H1 (cell line): Measurements from ENCODE around the gene TBC1D17. TPM values are rescaled to one million over a fixed set of nuclear protein-coding genes. Genes with fewer than 3 reads are reported as not detected.

Source experiments
- CTCF ChIA-PET: fragments of 300-600 bp; sonication (Branson Sonifier 250); formaldehyde crosslinking; loops from one replicate; lab custom pipeline; 2021; ENCODE audit not compliant: partially characterized antibody; lab: Charles Lee
- POLR2A ChIA-PET: fragments of 300-600 bp; sonication (Branson Sonifier 250); formaldehyde crosslinking; loops from one replicate; lab custom pipeline; 2021; ENCODE audit warnings: inconsistent platforms; ENCODE audit not compliant: partially characterized antibody; lab: Charles Lee
- DNase-seq, 2 experiments: peaks; one replicate each; pipeline versions ENCODE4 v3.0.0 to v3.0.0-alpha.2; 2010 to 2022; ENCODE audit warnings: low spot score in 2 of 2, low read depth in 1 of 2, mixed read lengths in 1 of 2
- FAIRE-seq: peaks from 2 replicates; lab custom pipeline; 2011; peaks lifted over from hg19 to GRCh38; lab: Jason Lieb, UNC
- H2AFZ ChIP-seq: 2 replicates; pipeline ENCODE4 v1.8.1; 2012; ENCODE audit warnings: low read length, inconsistent platforms
- H2AK5ac ChIP-seq: 2 replicates; pipeline ENCODE4 v1.6.1; 2013; ENCODE audit warnings: low read depth, low read length
- H2BK120ac ChIP-seq: replicated peaks from 2 replicates; pipeline ENCODE3; 2013; ENCODE audit warnings: low read depth, low read length, inconsistent platforms
- H2BK12ac ChIP-seq: 2 replicates; pipeline ENCODE4 v1.6.1; 2013; ENCODE audit warnings: low read depth, low read length
- H2BK15ac ChIP-seq: 2 replicates; pipeline ENCODE4 v1.6.1; 2013; ENCODE audit warnings: low read length
- H2BK20ac ChIP-seq: 2 replicates; pipeline ENCODE4 v1.6.1; 2013; ENCODE audit warnings: low read length
- H2BK5ac ChIP-seq: 2 replicates; pipeline ENCODE4 v1.6.1; 2013; ENCODE audit warnings: low read depth, low read length
- H3K14ac ChIP-seq: 2 replicates; pipeline ENCODE4 v1.6.1; 2013; ENCODE audit warnings: inconsistent platforms; ENCODE audit not compliant: insufficient read length
- H3K18ac ChIP-seq: 2 replicates; pipeline ENCODE4 v1.6.1; 2013; ENCODE audit warnings: low read length; ENCODE audit errors: extremely low read depth
- H3K23ac ChIP-seq: 2 replicates; pipeline ENCODE4 v1.6.1; 2013; ENCODE audit warnings: inconsistent platforms; ENCODE audit not compliant: insufficient read length
- H3K23me2 ChIP-seq: 2 replicates; pipeline ENCODE4 v1.6.1; 2013; ENCODE audit warnings: low read depth, low read length
- H3K27ac ChIP-seq: 2 replicates; pipeline ENCODE4 v1.6.1; 2011; ENCODE audit warnings: low read depth, low read length, inconsistent platforms
- H3K27me3 ChIP-seq, 4 experiments: replicated peaks in 1 of 4; 1 replicate in 1 of 4; 2 replicates in 3 of 4; pipeline versions ENCODE4 v1.6.1 to v1.8.1; 2011 to 2013; ENCODE audit warnings: low read length in 3 of 4, mild to moderate bottlenecking in 3 of 4, inconsistent platforms in 2 of 4, mixed read lengths in 2 of 4, moderate library complexity in 1 of 4; ENCODE audit not compliant: control insufficient read depth in 3 of 4, insufficient read depth in 3 of 4; ENCODE audit errors: extremely low read depth in 1 of 4
- H3K36me3 ChIP-seq, 4 experiments: 2 replicates each; pipeline versions ENCODE4 v1.6.1 to v1.8.1; 2011 to 2013; ENCODE audit warnings: mild to moderate bottlenecking in 4 of 4, low read length in 3 of 4, moderate library complexity in 2 of 4, control low read depth in 1 of 4, inconsistent platforms in 1 of 4; ENCODE audit not compliant: insufficient read depth in 4 of 4, control insufficient read depth in 2 of 4
- H3K4ac ChIP-seq: replicated peaks from 2 replicates; pipeline ENCODE3; 2013; ENCODE audit warnings: low read length, low read depth, mixed read lengths, inconsistent platforms; ENCODE audit not compliant: insufficient read length
- H3K4me1 ChIP-seq, 4 experiments: replicated peaks in 1 of 4; 1 replicate in 1 of 4; 2 replicates in 3 of 4; pipeline versions ENCODE4 v1.6.1 to v1.8.1; 2011 to 2013; ENCODE audit warnings: low read length in 3 of 4, inconsistent platforms in 2 of 4, mixed read lengths in 1 of 4; ENCODE audit not compliant: insufficient read depth in 4 of 4, control insufficient read depth in 3 of 4
- H3K4me2 ChIP-seq, 2 experiments: 2 replicates each; pipeline versions ENCODE4 v1.6.1 to v1.8.1; 2011 to 2013; ENCODE audit warnings: low read depth in 2 of 2, low read length in 2 of 2, control low read depth in 1 of 2, inconsistent platforms in 1 of 2, mild to moderate bottlenecking in 1 of 2; ENCODE audit not compliant: insufficient read depth in 1 of 2
- H3K4me3 ChIP-seq, 4 experiments: fragments of 200-600, 300-600 bp in 1 of 4; sonication (generic), shearing (Covaris generic), sonication (Bioruptor Twin) in 1 of 4; 2 replicates each; pipeline versions ENCODE4 v1.5.1 to v1.8.1; 2011 to 2016; ENCODE audit warnings: low read length in 4 of 4, low read depth in 3 of 4, control low read depth in 2 of 4, inconsistent platforms in 2 of 4, mild to moderate bottlenecking in 2 of 4, mixed read lengths in 1 of 4, moderate library complexity in 1 of 4; ENCODE audit not compliant: insufficient read depth in 2 of 4; ENCODE audit errors: extremely low read depth in 1 of 4
- H3K56ac ChIP-seq: replicated peaks from 2 replicates; pipeline ENCODE3; 2013; ENCODE audit warnings: low read depth, mild to moderate bottlenecking, mixed read lengths, low read length, inconsistent platforms; ENCODE audit not compliant: insufficient read length
- H3K79me1 ChIP-seq: 2 replicates; pipeline ENCODE4 v1.6.1; 2013; ENCODE audit warnings: low read depth, low read length, control low read depth
- H3K79me2 ChIP-seq, 2 experiments: 2 replicates each; pipeline versions ENCODE4 v1.6.1 to v1.8.1; 2012 to 2013; ENCODE audit warnings: low read length in 2 of 2, mild to moderate bottlenecking in 2 of 2, inconsistent platforms in 1 of 2; ENCODE audit not compliant: insufficient read depth in 2 of 2, control insufficient read depth in 1 of 2
- H3K9ac ChIP-seq, 4 experiments: replicated peaks in 1 of 4; 1 replicate in 1 of 4; 2 replicates in 3 of 4; pipeline versions ENCODE4 v1.6.1 to v1.8.1; 2011 to 2013; ENCODE audit warnings: low read depth in 3 of 4, low read length in 3 of 4, control low read depth in 2 of 4, mild to moderate bottlenecking in 2 of 4, moderate library complexity in 2 of 4, inconsistent platforms in 1 of 4; ENCODE audit errors: extremely low read depth in 1 of 4
- H3K9me3 ChIP-seq, 2 experiments: 2 replicates each; pipeline versions ENCODE4 v1.6.1 to v1.8.1; 2012 to 2013; ENCODE audit warnings: mild to moderate bottlenecking in 2 of 2, moderate library complexity in 2 of 2, control low read depth in 1 of 2, inconsistent platforms in 1 of 2, low read depth in 1 of 2, low read length in 1 of 2, mixed read lengths in 1 of 2; ENCODE audit not compliant: insufficient read depth in 2 of 2
- H4K20me1 ChIP-seq, 2 experiments: replicated peaks in 1 of 2; 2 replicates each; pipeline versions ENCODE3 to v1.8.1; 2011 to 2013; ENCODE audit warnings: inconsistent platforms in 2 of 2, low read length in 2 of 2, mild to moderate bottlenecking in 1 of 2; ENCODE audit not compliant: insufficient read depth in 2 of 2, control insufficient read depth in 1 of 2
- H4K5ac ChIP-seq: 2 replicates; pipeline ENCODE4 v1.6.1; 2013; ENCODE audit warnings: low read length, low read depth, mixed read lengths, inconsistent platforms; ENCODE audit not compliant: insufficient read length
- H4K8ac ChIP-seq: 2 replicates; pipeline ENCODE4 v1.8.0; 2013; ENCODE audit warnings: mild to moderate bottlenecking, moderate library complexity, low read length, inconsistent platforms; ENCODE audit not compliant: insufficient read depth; ENCODE audit errors: extremely low read depth
- H4K91ac ChIP-seq: replicated peaks from 2 replicates; pipeline ENCODE3; 2013; ENCODE audit warnings: low read length, mixed read lengths, inconsistent platforms; ENCODE audit not compliant: insufficient read length
- POLR2AphosphoS5 ChIP-seq: IDR thresholded peaks from 2 replicates; pipeline ENCODE4 v1.6.1; 2011; ENCODE audit warnings: low read depth, low read length
- SP2 ChIP-seq: IDR thresholded peaks from 2 replicates; pipeline ENCODE4 v1.6.1; 2012; ENCODE audit warnings: mild to moderate bottlenecking, low read length, inconsistent platforms
- WGBS, 2 experiments: shearing (Covaris generic) in 1 of 2; methylation state at CpG; one replicate each; pipeline versions ENCODE4 v1.1.6 to v1.1.7; 2013 to 2015; ENCODE audit warnings: low lambda C conversion rate in 2 of 2, mixed read lengths in 2 of 2, inconsistent platforms in 1 of 2, low coverage in 1 of 2, missing lambda C conversion rate in 1 of 2; ENCODE audit not compliant: insufficient replicate concordance in 2 of 2, insufficient coverage in 1 of 2, insufficient read length in 1 of 2; ENCODE audit errors: extremely low coverage in 1 of 2, missing lambda C conversion rate in 1 of 2; 5-methylcytosine and 5-hydroxymethylcytosine counted together
- long read RNA-seq, 2 experiments: library from RNA in 1 of 2; library from capped mRNA in 1 of 2; stranded (forward); transcript quantifications; one replicate each; pipeline ENCODE4 v2.0.0, GENCODE V29; 2021; ENCODE audit warnings: inconsistent platforms in 1 of 2
- polyA minus RNA-seq, 3 experiments: library from RNA; depleted of rRNA, polyadenylated mRNA; stranded (reverse); fragments of >200 nt; gene quantifications; 1 replicate in 2 of 3; 2 replicates in 1 of 3; pipeline ENCODE4 v1.2.3, GENCODE V29; 2011
- polyA plus RNA-seq, 7 experiments: library from polyadenylated mRNA; depleted of rRNA in 3 of 7; stranded (reverse) in 5 of 7; unstranded in 2 of 7; fragments of >200 nt in 5 of 7; fragments of 200-250 nt in 2 of 7; gene quantifications; 1 replicate in 5 of 7; 2 replicates in 1 of 7; 4 replicates in 1 of 7; pipeline versions ENCODE4 v1.2.1 to v1.2.3, GENCODE V29; 2011 to 2013; ENCODE audit warnings: missing spikeins in 2 of 7, mixed read lengths in 2 of 7
- total RNA-seq: library from RNA; stranded (reverse); fragmentation: NEBNext Ultra II Directional; extraction: Animal tissue kit (Norgen Biotek cat#: 25700); gene quantifications from 2 replicates; pipeline ENCODE4 v1.2.1, GENCODE V29; 2021

Gene TBC1D17
- total RNA-seq (44.9 and 47.6 TPM in 2 replicates), polyA plus RNA-seq (2011; rRNA removed) (30.3 and 53.7 TPM in 2 replicates), polyA minus RNA-seq (2011; rRNA and poly(A)+ RNA removed) (24.6 and 29.7 TPM in 2 replicates)
- 23.2 TPM for polyA plus RNA-seq (2011; cell fraction: cytosol; rRNA removed)
- 73.8 TPM for polyA plus RNA-seq (2011; cell fraction: nucleus; rRNA removed)
- 41.7 to 47.2 TPM (median 43.5 TPM) in 4 replicates for polyA plus RNA-seq (2012, experiment 1 of 2)
- 52.8 TPM for polyA plus RNA-seq (2012, experiment 2 of 2)
- polyA plus RNA-seq (2013, experiment 1 of 2) = 34.8 TPM
- polyA plus RNA-seq (2013, experiment 2 of 2) = 35.2 TPM
- 27.0 TPM for polyA minus RNA-seq (2011; cell fraction: cytosol; rRNA and poly(A)+ RNA removed)
- polyA minus RNA-seq (2011; cell fraction: nucleus; rRNA and poly(A)+ RNA removed) = 27.3 TPM
- long read RNA-seq, experiment 1, transcript TBC1D17-201 (17 exons, 2,366 nt) = major isoform, 5 of 38 reads
- long read RNA-seq, experiment 1, partial matches to known transcripts = 27 of 38 reads
- long read RNA-seq, experiment 1, other reads (novel, unspliced or antisense) = 6 of 38 reads
- long read RNA-seq, experiment 2, partial matches to known transcripts = 0 of 2 reads
- long read RNA-seq, experiment 2, other reads (novel, unspliced or antisense) = 2 of 2 reads

- peak within 1 kb of the TSS; percentile 99 for H3K27ac ChIP-seq
- peak within 1 kb of the TSS; percentile 97 for H4K91ac ChIP-seq
- DNase-seq (peak; percentile 96 to 100), FAIRE-seq (peak; percentile 94)
- peak within 1 kb of the TSS; percentile 86; the same call in 1 of the 2 replicates for H2AK5ac ChIP-seq
- peak within 1 kb of the TSS; percentile 97 for H4K5ac ChIP-seq
- peak within 1 kb of the TSS; percentile 93 for H3K56ac ChIP-seq
- peaks cover 16% of the 10 kb centered on the region for H3K79me1 ChIP-seq
- H2AFZ ChIP-seq = peak within 1 kb of the TSS; percentile 98
- peak within 1 kb of the TSS; percentile 99 for H3K18ac ChIP-seq
- POLR2A ChIA-PET = interaction anchor here (0.8 to 6.2 kb wide), 19 partner anchors 11 to 378 kb away, joined by 3 to 76 read pairs (median 6); partner anchors contain the start of genes ATF5, CPT1C, MED25 and NUP62
- peaks cover 0 to 30% of the 10 kb centered on the region in 2 experiments; a peak in 2 of 4 replicates for H3K79me2 ChIP-seq
- H3K14ac ChIP-seq = no peak within 1 kb of the TSS
- peak within 1 kb of the TSS; percentile 99 for H2BK12ac ChIP-seq
- no peak within 1 kb of the TSS for H3K23ac ChIP-seq
- peaks cover 16% of the 10 kb centered on the region for H3K23me2 ChIP-seq
- peaks cover 7 to 9% of the 10 kb centered on the region in 2 experiments for H4K20me1 ChIP-seq
- peak within 1 kb of the TSS; percentile 94 to 99 (median 98) for H3K9ac ChIP-seq
- H3K4ac ChIP-seq = peak within 1 kb of the TSS; percentile 89
- peak within 1 kb of the TSS; percentile 44 for H2BK120ac ChIP-seq
- peaks cover 6 to 29% (median 23%) of the 10 kb centered on the region in 4 experiments for H3K36me3 ChIP-seq
- H3K4me2 ChIP-seq = peak within 1 kb of the TSS; percentile 90 to 92
- H3K4me3 ChIP-seq = peak within 1 kb of the TSS; percentile 90 to 95 (median 92)
- H3K27me3 ChIP-seq = no peaks in the 10 kb centered on the region
- peak within 1 kb of the TSS; percentile 99 for H4K8ac ChIP-seq
- CTCF ChIA-PET = interaction anchor here (0.6 kb wide), 1 partner anchor 13 kb away, joined by 3 read pairs; no protein-coding TSS in a partner anchor
- peak within 1 kb of the TSS; percentile 97; the same call in 1 of the 2 replicates for H2BK15ac ChIP-seq
- peak within 1 kb of the TSS; percentile 100 for H2BK5ac ChIP-seq
- H3K4me1 ChIP-seq = peaks cover 0 to 13% (median 7%) of the 10 kb centered on the region in 4 experiments; a peak in 6 of 7 replicates
- H2BK20ac ChIP-seq = 0 out of 2 replicates have a peak within 1 kb of the TSS, but pooled peaks have one; percentile 87
- H3K9me3 ChIP-seq = no peaks in the 10 kb centered on the region
- whole genome bisulfite sequencing, 2 experiments = 1% methylated on average over 58 of the region's 61 CpGs; no CpG with 5 or more reads in 1 of the 2 experiments
- no peak for TF ChIP-seq SP2
- TF ChIP-seq POLR2AphosphoS5 = peak; percentile 59
Observed at GRCh38 chr19:49877020-49877878, at the start of gene TBC1D17, which contains the start of gene AKT1S1. Gene TBC1D17, plus strand, starts transcription at chr19:49877702. Its CDS starts 22 bp downstream, at chr19:49877724. Gene AKT1S1, minus strand, starts transcription at chr19:49877355. Its CDS starts 4,060 bp downstream, at chr19:49873295.
